Kasumi-1 (cell line): Measurements from ENCODE around the gene OR5B17.
"Not testable (repeated sequence)": the region's sequence is repeated elsewhere in the genome, so short reads cannot be mapped to it uniquely, and the experiment has no call there.

Source experiments
- DNase-seq, 2 experiments: peaks; one replicate each; lab custom pipeline; 2025; lab: John Stamatoyannopoulos, UW

Gene OR5B17

GRCh38 chr11:58358969-58359368 lies at the start of gene OR5B17:
Gene OR5B17 (minus strand): TSS chr11:58359069. CDS start chr11:58359069, 0 bp downstream.
- no peak for DNase-seq

DNA sequence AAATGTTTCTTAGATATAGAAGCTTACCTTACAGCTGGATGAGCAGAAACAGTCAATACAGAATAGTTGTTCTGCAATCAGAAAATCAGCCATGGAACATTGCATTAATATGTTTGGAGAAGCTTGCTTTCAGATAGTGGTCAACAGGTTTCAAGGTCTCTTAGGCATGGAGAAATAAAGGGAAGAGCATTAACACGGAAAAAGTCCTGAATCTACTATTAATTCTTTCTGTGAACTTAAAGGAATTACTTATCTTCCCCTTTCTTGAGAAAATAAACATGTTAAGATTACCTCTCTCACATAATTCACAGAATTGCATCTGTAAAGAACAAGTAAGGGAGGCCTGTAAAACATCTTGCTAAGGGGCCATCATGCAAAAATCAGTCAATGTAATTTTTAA lies 47.9 kb upstream of the OR5B17 start, which contains the start of gene OR5B3:
OR5B3 (minus strand) TSS at position 101 of the 400 bp plus-strand sequence. CDS start 3,465 bp downstream, outside the sequence.
- DNase-seq: no peak

- DNase-seq: not testable (repeated sequence)
These were observed 40.8 kb upstream of the OR5B17 start for GRCh38 chr11:58399622-58400021.

- no peak for DNase-seq
These were observed 36.7 kb upstream of the OR5B17 start for GRCh38 chr11:58395581-58395980.

DNA sequence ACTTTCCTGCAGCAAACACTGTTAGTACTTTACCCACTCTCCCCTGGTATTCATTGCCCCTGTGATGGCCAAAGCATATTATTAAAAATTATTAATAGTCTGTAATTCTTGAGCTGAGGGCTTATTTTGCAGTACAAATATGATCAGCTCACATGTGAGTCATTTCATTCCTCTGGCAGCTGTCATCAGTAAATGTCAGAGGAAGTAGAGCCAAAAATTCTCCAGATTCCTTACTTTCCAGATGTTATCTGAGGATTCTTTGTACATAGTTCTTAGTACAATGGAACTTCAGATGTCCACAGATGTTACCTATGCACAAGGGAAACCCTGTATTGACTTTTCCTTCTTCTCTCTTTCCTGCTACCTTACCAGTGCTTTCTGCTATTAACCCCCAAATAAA lies 35.3 kb upstream of the OR5B17 start:
- no peak for DNase-seq

DNA sequence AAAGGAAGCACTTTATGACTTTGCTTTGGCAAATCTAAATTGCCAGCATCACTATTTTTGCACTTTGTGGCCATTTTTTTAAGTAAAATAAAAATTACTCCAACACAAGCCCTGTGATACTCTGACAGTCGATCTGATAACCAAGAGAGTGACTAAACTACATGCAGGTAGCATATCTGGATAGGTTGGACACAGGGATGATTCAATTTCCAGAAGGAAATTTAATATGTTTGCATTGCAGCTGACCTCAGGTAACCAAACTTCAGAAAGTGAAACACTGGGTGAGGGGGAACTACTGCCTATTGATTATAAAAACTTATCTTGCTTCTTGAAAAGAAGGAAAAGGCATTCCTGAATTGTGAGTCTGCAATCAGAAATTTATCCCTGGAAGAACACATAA lies 33.9 kb upstream of the OR5B17 start:
- no peak for DNase-seq

DNA sequence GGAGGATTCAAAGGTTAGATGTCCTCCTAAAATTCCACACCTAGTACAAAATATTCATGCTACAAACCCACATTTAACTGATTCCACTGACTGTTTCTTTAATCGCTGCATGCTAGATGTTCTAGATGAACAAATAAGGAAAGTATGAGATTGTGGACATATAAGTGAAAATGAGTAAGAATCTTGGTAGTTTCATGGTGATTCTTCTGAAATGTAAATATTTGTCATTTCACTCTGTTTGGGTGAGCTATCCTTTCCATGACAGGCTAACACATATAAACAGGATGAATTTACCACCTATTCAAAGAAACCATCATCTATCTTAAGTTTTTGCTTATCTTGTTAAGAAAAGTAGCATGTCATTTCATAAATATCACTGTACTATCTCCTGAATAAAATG lies 33.0 kb upstream of the OR5B17 start:
- no peak for DNase-seq

DNA sequence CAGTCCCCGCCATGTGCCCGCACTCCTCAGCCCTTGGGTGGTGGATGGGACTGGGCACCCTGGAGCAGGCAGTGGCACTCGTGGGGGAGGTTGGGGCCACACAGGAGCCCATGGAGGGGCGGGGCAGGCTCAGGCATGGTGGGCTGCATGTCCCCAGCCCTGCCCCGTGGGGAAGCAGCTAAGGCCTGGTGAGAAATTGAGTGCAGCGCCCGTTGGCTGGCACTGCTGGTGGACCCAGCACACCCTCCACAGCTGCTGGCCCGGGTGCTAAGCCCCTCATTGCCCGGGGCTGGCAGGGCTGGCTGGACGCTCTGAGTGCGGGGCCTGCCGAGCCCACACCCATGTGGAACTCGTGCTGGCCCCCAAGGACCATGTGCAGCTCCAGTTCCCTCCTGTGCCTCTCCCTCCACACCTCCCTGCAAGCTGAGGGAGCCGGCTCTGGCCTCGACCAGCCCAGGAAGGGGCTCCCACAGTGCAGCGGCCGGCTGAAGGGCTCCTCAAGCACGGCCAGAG lies 31.7 kb upstream of the OR5B17 start:
- DNase-seq: no peak

GRCh38 chr11:58354727-58355126 lies 4.1 kb downstream of the OR5B17 start:
- DNase-seq: no peak

DNA sequence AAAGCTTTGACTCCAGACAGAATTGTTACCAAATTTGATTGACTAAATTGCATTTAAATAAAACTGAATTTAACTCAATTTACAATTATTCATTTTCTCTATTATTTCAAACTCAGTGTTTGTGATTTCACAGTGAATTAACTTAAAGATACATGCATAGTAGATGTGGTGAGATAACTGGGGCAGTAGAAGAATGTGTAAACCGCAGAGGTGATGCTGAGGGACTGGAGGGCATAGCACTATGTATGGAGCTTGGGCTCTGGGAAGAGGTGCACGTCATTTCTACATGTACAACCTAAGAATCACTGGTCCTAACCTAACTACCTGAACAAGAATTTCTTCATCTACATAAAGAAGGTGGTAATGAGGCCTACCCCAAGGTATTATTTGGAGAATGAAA lies 13.7 kb downstream of the OR5B17 start:
- no peak for DNase-seq

GRCh38 chr11:58334708-58335107 lies 24.2 kb downstream of the OR5B17 start:
- DNase-seq: no peak

- DNase-seq: no peak
These were observed 28.0 kb downstream of the OR5B17 start for GRCh38 chr11:58330861-58331260.

GRCh38 chr11:58318532-58318931 lies 40.3 kb downstream of the OR5B17 start:
- no peak for DNase-seq

DNA sequence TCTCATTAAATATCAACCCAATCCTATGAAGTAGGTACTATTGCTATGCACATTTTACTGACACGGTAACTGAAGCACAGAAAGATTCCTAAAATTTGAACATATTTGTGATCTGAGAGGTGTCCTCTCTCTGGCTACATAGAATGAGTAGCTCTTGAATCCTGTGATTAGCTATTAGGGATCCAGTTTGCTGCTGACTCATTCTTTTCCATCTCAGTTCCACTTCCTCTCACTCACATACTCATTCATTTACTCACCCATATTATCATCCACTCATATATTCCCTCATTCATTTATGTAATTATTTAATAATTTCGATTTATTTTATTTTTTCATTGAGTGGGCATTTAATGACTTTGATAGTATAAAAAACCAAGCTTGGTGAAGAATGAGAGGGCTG lies 42.7 kb downstream of the OR5B17 start:
- DNase-seq: no peak
